HG02588 (cell line): ENCODE data around the gene ALAS1.

Experiments used
- ATAC-seq: cut with Tn5 transposase; IDR thresholded peaks from one replicate; pipeline ENCODE4 v1.9.1; 2021; ENCODE audit warnings: mild to moderate bottlenecking, moderate library complexity; ENCODE audit not compliant: unreplicated experiment

The ALAS1 gene

DNA sequence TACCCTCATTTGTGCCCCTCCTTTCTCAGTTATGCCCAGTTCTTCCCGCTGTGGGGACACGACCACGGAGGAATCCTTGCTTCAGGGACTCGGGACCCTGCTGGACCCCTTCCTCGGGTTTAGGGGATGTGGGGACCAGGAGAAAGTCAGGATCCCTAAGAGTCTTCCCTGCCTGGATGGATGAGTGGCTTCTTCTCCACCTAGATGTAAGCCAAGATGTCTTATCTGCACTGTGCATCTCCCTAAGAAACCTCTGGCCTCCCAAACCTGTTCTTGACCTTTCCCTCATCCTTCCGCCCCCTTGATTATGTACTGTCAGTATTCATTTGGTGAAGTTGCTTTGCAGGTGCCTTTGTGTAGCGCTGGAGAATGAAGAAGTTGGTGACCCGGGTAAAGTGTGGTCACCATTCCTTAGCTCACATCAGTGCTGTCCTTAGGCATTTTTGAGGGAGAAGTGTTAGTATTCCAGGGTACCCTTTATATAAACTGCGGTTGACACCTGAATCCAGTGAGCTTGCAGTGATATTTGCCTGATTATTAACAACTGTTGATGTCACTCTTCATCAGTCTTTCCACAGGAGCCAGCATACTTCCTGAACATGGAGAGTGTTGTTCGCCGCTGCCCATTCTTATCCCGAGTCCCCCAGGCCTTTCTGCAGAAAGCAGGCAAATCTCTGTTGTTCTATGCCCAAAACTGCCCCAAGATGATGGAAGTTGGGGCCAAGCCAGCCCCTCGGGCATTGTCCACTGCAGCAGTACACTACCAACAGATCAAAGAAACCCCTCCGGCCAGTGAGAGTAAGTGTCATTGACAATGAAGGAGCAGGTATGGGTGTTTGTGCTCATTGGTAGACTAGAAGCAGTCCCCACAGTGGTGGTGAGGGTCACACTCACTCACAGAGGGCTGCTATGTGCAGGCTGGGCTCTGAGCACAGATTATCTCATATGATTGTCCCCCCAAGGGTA lies 966 bp downstream of the ALAS1 start:
- ATAC-seq, result no peak

DNA sequence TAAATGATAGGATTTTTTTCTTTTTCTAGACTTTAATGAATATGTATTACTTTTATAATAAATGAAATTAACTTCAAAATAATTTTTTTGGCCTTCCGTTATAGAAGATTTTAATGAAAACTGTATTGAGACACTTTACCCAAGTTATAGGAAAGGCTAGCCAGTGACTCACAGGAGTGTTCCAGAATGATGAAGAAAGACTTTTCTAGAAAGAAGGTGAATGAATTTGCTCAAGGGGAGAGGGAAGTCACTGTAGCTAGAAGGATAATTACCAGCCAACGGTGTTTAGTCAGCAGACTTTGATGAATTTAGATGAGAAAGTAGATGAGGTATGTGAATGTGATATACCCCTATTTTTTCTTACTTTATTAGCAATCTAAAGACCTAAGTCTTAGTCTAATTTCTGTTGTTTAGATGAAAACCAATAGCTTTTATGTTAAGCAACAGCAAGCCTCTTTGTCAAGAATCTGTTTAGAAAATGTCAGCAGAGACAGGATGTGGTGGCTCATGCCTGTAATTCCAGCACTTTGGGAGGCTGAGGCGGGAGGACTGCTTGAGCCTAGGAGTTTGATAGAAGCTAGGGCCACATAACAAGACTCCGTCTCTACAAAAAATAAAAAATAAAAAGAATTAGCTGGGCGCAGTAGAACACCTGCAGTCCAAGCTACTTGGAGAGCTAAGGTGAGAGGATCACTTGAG lies 3.2 kb downstream of the ALAS1 start:
- no peak for ATAC-seq

DNA sequence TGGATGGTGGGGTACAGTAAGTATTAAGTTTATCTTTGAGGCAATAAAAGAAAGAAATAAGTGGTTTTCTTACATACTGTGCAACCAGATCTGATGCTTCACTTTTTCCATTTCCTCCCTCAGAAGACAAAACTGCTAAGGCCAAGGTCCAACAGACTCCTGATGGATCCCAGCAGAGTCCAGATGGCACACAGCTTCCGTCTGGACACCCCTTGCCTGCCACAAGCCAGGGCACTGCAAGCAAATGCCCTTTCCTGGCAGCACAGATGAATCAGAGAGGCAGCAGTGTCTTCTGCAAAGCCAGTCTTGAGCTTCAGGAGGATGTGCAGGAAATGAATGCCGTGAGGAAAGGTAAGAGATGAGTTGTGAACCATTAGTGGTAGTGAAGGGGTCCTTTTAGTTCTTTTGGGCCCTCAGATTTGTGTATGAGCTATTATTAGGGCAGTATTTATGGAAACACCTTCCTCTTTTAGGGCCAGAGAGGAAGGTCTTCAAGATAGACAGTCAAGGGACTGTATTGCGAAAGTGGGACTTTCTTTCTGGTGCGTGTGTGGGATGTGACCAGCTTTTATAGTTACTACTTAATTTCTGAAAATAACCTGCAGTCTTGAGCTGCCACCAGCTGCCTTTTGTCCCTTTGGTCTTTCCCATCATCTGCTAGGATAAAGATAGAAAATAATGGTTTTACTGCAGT lies 4.6 kb downstream of the ALAS1 start:
- ATAC-seq, result no peak

DNA sequence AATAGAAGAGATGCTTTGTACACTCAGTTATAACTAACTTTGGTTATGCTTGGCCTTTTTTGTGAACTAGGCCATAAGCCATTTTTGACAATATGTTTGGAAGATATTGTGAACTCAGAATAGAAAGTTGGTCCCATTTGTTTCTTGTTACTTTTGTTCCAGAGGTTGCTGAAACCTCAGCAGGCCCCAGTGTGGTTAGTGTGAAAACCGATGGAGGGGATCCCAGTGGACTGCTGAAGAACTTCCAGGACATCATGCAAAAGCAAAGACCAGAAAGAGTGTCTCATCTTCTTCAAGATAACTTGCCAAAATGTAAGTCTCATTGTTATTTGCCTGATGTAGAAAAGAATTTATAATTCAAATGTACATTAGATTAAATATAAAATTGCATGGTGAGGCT lies 5.7 kb downstream of the ALAS1 start:
- no peak for ATAC-seq

DNA sequence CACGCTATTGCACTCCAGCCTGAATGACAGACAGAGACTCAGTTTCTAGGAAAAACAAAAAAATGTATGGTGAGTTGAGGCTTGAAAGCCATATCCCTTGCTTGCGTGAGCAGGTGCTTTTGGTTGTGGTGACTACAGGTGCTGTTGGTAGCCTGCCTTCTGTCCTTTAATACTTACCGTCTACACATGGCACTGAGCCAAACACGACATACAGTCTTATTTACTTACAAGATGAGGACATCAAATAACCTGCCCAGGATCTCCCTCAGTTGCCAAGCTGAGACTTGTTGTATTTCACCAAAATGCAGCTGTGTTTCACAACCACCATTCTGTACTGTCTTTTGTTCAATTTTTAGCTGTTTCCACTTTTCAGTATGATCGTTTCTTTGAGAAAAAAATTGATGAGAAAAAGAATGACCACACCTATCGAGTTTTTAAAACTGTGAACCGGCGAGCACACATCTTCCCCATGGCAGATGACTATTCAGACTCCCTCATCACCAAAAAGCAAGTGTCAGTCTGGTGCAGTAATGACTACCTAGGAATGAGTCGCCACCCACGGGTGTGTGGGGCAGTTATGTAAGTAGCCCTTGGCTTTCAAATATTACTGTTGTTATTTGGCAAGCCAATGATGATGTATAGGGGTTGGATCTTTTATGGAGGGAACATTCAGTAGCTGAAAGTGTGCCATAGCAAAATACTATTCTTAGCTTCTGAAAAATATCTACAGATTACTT lies 6.5 kb downstream of the ALAS1 start:
- ATAC-seq, result no peak

DNA sequence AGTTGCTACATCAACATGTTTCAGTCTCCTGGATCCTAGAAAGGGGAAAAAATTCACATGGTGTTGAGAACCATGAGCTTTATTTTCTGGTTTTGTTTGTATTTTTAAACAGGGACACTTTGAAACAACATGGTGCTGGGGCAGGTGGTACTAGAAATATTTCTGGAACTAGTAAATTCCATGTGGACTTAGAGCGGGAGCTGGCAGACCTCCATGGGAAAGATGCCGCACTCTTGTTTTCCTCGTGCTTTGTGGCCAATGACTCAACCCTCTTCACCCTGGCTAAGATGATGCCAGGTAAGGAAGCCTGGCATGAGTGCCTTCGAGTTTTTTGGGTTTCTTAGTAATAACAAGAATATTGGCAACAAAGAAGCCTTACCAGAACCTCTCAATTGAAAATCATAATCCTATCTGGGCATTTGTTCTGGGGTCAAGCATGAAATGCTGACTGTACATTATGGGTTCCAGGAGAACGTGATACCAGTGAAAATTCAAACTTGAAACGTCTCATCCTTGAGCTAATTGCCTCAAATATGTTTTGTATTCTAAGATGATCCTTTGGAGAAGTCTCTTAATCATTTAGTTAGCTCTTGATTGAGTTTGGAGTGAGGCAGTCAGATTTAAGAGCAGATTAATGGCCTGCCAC lies 7.9 kb downstream of the ALAS1 start:
- ATAC-seq, result no peak

DNA sequence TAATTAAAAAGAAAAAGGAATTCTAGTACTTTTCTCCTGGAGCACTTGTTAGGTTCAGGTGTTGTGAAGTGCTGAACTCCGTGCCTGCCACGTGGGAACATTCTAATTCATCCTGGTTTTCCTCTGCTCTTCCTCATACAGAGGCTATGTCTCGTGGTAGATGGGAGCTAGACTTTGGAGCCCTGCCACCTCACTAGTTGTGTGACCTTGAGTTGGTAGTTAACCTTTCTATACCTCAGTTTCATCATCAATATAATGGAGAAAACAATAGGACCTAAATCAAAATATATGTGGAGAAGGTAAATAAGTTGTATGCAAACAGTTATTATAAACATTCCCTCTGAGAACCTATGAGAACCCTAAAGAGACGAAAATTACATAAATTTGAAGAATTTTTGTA lies 10.6 kb downstream of the ALAS1 start:
- no peak for ATAC-seq

DNA sequence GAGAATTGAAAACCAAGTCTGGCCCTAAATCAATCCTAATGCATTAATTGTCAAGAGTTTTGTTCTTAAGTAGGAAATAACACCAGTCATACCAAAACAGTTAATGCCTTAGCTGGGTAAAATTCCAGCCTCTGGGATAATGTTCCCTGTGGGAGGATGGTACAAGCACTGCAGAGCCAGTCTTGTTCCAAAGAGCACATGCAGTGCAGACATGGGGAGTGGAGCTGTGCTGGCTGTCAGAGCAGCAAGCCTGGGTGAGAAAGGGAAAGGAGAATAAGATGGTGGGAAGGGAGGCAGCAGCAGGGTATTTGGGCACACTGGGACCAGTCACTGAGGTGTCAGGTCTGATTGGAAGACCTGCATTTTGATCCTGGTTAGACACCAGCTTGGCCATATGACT lies 12.1 kb downstream of the ALAS1 start:
- ATAC-seq, result no peak

DNA sequence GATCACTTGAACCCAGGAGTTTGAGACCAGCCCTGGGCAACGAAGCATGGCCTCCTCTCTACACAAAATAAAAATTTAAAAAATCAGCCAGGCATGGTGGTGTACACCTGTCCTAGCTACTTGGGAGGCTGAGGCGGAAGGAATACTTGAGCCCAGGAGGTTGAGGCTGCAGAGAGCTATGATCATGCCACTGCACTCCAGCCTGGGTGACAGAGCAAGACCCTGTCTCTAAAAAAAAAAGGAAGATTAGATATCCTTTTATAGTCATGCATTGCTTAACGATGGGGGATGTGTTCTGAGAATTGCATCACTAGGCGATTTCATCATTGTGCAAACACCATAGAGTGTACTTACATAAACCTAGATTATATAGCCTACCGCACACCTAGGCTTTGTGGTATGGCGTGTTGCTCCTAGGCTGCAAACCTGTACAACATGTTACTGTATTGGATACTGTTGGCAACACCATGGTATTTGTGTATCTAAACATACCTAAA lies 12.6 kb downstream of the ALAS1 start:
- no peak for ATAC-seq

DNA sequence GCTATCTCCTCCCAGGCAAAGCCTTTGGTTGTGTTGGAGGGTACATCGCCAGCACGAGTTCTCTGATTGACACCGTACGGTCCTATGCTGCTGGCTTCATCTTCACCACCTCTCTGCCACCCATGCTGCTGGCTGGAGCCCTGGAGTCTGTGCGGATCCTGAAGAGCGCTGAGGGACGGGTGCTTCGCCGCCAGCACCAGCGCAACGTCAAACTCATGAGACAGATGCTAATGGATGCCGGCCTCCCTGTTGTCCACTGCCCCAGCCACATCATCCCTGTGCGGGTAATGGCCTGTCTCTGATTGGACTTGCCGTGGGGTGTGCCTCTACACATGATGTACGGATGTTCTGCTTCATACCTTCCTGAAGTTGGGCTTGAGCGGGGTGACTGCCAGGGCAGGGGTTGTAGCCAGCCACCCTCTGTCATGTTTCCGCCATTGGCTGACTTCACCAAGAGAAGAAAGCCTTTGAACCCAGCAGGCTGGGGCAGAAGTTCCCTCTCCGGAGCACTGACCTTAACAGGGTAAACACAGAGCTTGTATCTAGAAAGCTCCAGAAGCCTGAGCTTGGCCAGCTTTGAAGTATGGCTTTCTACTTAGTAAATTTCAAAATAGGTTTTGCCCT lies 13.4 kb downstream of the ALAS1 start:
- no peak for ATAC-seq

DNA sequence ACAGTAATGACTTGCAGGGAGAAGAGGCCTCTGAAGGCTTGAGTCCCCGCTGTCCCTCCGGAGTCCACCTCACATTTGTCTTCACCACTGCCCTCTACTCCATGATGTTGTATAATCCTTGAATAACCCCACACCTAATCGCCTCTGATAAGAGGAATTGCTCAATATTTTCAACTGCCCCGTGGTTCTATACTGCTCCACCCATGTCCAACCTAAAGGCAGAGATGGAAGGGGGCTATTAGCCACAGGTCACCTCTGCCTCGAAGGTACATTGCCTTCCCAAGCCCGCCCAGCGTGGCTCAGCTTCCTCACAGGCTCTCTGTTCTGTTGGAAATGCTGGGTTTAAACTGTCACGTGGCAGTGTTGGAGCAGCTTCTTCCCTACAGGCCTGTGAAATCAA lies 15.0 kb downstream of the ALAS1 start:
- ATAC-seq, result no peak

DNA sequence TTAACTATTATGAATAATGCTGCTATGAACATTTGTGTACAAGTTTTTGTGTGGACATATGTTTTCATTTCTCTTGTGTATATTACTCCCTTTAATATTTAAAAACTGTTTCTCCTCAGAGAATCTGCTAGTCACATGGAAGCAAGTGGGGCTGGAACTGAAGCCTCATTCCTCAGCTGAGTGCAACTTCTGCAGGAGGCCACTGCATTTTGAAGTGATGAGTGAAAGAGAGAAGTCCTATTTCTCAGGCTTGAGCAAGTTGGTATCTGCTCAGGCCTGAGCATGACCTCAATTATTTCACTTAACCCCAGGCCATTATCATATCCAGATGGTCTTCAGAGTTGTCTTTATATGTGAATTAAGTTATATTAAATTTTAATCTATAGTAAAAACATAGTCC lies 15.9 kb downstream of the ALAS1 start:
- no peak for ATAC-seq

DNA sequence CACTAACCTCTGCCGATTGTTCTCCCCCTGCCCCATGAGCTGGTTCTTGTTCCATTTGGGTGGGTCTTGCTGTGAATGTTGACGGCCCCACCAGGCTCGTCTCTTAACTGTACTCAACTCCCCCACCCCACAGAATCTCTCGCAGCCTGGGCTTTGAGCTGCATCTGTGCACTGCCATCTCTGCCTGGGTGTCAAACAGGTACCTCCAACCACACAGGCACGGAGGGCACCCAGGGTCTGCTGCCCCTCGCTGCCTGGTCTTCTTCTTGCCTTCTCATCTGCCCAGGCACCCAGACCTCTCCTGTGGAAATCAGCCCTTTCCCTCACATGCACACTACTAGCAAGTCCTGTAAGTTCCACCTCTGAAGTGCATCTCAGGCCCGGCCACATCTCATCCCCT lies 17.4 kb downstream of the ALAS1 start:
- no peak for ATAC-seq

DNA sequence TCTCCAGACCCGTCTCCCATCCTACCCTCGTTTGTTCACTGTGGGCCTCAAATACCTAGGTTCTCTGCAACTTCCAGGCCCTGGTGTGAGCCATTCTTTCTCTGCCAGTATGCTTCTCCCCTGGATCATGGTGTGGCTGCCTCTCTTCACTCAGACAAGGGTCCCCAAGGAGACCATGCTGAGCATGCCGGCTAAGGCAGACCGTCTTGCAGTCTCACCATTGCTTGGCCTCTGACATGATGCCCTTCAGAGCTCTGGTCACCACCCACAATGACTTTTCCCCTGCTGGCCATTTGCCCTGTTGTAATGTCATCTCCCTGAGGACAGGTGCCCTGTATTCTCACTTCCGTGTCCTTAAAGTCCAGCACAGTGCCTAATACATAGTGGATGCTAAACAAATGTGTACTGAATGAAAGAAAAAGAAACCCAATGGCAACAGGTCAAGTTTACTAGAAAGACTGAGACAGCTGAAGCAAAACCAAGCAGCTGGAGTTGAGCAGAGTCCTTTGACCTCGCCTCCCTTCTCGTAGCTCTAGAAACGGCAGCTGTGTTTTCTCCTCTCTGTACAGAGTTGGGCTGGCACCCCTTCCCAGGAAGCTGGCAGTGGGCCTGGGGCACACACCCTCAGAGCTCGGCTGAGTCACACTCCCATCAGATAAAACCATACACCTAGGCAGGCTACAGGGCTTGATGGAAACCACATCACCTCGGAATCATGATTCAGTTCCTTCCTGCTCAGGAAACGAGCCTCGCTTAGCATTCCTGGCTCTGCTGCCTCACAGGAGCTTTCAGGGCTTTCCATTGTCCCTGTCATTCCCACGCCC lies 18.8 kb downstream of the ALAS1 start:
- ATAC-seq, result no peak

DNA sequence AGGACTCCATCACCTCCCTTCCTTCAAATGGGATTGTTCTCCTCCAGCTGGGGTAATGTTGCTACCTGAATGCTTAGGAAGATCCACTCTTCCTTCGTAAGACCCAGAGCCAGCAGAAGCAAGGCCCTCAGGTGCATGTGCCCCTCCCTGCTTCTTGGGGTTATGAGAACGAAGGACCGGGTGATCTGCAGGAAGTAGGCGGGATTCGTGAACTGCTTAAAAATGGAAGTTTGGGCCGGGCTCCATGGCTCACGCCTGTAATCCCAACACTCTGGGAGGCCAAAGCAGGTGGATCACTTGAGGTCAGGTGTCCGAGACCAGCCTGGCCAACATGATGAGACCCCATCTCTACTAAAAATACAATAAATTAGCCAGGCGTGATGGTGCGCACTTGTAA lies 19.4 kb downstream of the ALAS1 start:
- no peak for ATAC-seq

DNA sequence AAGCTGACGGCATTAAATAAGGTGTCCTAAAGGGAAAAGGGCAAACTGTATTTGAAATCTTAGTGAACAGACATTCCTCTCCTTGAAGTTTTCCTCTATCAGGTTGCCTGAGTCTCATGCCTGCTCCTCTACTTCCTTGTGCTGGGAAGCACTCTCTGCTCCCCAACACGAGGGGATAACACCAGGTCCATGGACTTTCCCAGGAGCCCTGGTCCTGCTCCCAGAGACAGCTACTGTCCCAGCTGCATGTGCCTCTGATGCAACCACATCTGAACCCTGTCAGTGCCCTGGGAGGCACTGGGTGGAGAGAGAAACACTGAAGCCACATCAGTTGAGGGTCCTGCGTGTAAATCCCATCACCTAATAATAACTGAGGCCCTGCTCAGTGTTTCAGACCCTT lies 20.1 kb downstream of the ALAS1 start:
- ATAC-seq, result no peak

DNA sequence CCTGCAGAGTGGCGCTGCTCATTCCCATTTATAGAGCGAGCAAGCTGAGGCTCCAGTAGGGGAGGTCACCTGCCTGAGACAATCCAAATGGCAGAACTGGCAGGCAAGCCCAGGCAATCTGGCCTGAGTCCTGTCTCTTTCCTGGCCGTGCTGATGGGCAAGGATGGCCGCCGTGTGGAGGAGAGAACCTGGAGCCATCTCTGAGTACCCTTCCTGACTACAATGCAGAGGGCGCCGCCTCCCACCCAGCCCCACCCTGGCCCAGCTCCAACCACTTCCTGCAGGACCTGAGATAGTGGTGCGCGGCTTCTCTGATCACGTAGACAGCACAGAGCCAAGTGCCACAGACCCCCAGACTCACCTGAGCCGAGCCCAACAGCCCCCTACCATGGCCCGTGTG lies 20.5 kb downstream of the ALAS1 start:
- ATAC-seq, result no peak

DNA sequence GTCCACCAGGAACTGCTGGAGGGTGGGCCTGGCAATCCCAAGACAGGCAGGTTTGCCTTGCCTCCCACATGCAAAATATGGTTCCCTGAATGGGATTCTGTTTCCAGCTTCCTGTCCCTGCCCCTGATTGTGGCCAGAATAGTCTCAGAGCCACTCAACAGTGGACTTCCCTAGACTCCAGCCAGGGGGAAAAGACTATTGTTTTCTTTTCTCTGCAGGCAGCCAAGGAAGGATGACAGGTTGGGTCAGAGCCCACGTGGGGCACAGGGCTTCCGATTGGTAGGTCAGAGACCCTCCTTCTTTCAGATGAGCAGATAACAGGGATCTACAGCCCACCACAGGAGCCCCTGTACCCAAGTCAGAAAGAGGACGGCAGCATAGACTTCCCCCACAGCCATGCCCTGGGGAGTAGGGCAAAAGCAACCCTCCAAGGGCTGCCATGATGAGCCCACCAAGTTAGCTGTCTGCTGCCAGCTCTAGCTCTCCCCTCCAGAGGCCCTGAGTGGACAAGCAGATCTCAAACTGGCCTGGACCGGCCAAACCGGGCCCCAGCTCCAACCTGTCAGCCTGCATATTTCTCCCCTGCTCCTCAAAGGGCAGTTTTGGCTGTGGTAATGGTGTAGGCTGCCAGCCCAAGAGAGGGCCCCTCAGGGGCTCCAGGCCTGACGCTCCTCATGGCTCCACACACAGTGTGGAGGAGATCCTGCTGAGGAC lies 21.1 kb downstream of the ALAS1 start:
- no peak for ATAC-seq
